Measurements from ENCODE around the gene CATSPERD.

GRCh38 chr19:5762608-5763217 lies 42.3 kb downstream of the CATSPERD start:
- TF ChIP-seq CTCF (IDR thresholded peaks at IDR 0.05 in 4 of 5, conservative IDR thresholded peaks at IDR 0.05 in 1 of 5) (no peak), POLR2A (IDR thresholded peaks at IDR 0.05) (no peak)
